HCT116 (cell line): ENCODE results near the gene CDH23. TPM values are rescaled to one million over a fixed set of nuclear protein-coding genes. Genes with fewer than 3 reads are reported as not detected.

ENCODE experiments used
- ATAC-seq: fragments of 200-7000 bp; cut with Tn5 transposase; 2 replicates; pipeline ENCODE4 v1.9.1; 2020; ENCODE audit warnings: mild to moderate bottlenecking, moderate library complexity
- BruUV-seq: library from RNA; stranded (reverse); fragments of 400-500 nt; replicated peaks from 2 replicates; lab custom pipeline; 2021; lab: Mats Ljungman, UMichigan
- CTCF ChIA-PET: fragments of 300-600 bp; sonication (Branson Sonifier 250); formaldehyde crosslinking; loops from one replicate; lab custom pipeline; 2021; ENCODE audit warnings: antibody characterized with exemption; lab: Charles Lee
- POLR2A ChIA-PET: fragments of 300-600, 350-600 bp; sonication (Branson Sonifier 250); formaldehyde crosslinking; loops from one replicate; lab custom pipeline; 2021; ENCODE audit warnings: antibody characterized with exemption; lab: Charles Lee
- RAD21 ChIA-PET, 2 experiments: fragments of 300-600 bp; sonication (Branson Sonifier 250); formaldehyde crosslinking; loops; one replicate each; lab custom pipeline; 2023; ENCODE audit warnings: low total read pairs in 2 of 2; ENCODE audit not compliant: uncharacterized antibody in 2 of 2, unreplicated experiment in 2 of 2, low non-redundant PET in 1 of 2; lab: Charles Lee
- DNase-seq: peaks from one replicate; pipeline ENCODE4 v3.0.0-alpha.2; 2010; ENCODE audit warnings: low read depth, low spot score
- H2AFZ ChIP-seq: fragments of 200-600 bp; shearing (Covaris generic), sonication (generic); 2 replicates; pipeline ENCODE4 v1.6.1; 2017; ENCODE audit warnings: low read depth, mixed run types, mixed read lengths, antibody characterized with exemption, low read length; ENCODE audit not compliant: poor library complexity, severe bottlenecking
- H3K27ac ChIP-seq: 2 replicates; pipeline ENCODE4 v1.5.1; 2012; ENCODE audit warnings: low read depth, low read length
- H3K27me3 ChIP-seq: fragments of 200-600 bp; sonication (generic); 2 replicates; pipeline ENCODE4 v1.6.1; 2016; ENCODE audit warnings: mixed run types, low read length, mixed read lengths; ENCODE audit not compliant: insufficient read depth
- H3K36me3 ChIP-seq, 2 experiments: fragments of 200-500 bp in 1 of 2; fragments of 200-600 bp in 1 of 2; sonication (Bioruptor generic) in 1 of 2; sonication (generic) in 1 of 2; 2 replicates each; pipeline versions ENCODE4 v1.5.1 to v1.6.1; 2014 to 2016; ENCODE audit warnings: low read length in 2 of 2, inconsistent platforms in 1 of 2, mixed read lengths in 1 of 2, mixed run types in 1 of 2; ENCODE audit not compliant: insufficient read depth in 2 of 2, control insufficient read depth in 1 of 2
- H3K4me1 ChIP-seq, 2 experiments: fragments of 200-600 bp in 1 of 2; sonication (generic) in 1 of 2; 2 replicates each; pipeline versions ENCODE4 v1.5.1 to v1.6.1; 2012 to 2017; ENCODE audit warnings: low read length in 2 of 2, inconsistent platforms in 1 of 2, mild to moderate bottlenecking in 1 of 2, mixed read lengths in 1 of 2, mixed run types in 1 of 2, moderate library complexity in 1 of 2; ENCODE audit not compliant: insufficient read depth in 2 of 2, control insufficient read depth in 1 of 2
- H3K4me2 ChIP-seq: fragments of 200-600 bp; sonication (generic); 2 replicates; pipeline ENCODE4 v1.6.1; 2017; ENCODE audit warnings: mixed run types, low read length, mixed read lengths
- H3K4me3 ChIP-seq, 2 experiments: fragments of 200-600 bp in 1 of 2; sonication (generic) in 1 of 2; replicated peaks in 1 of 2; 2 replicates each; pipeline ENCODE4 v1.5.1; 2011 to 2016; ENCODE audit warnings: low read length in 2 of 2, control low read depth in 1 of 2, low read depth in 1 of 2, mild to moderate bottlenecking in 1 of 2, mixed read lengths in 1 of 2, mixed run types in 1 of 2
- H3K79me2 ChIP-seq: fragments of 200-600 bp; sonication (generic); 2 replicates; pipeline ENCODE4 v1.6.1; 2017; ENCODE audit warnings: mild to moderate bottlenecking, mixed run types, low read length, moderate library complexity, mixed read lengths; ENCODE audit not compliant: insufficient read depth
- H3K9ac ChIP-seq: fragments of 200-600 bp; sonication (generic); 2 replicates; pipeline ENCODE4 v1.6.1; 2016; ENCODE audit warnings: low read length, mixed read lengths
- H3K9me2 ChIP-seq: fragments of 200-600 bp; sonication (generic), shearing (Covaris generic); 2 replicates; pipeline ENCODE4 v1.6.1; 2017; ENCODE audit warnings: mixed run types, mild to moderate bottlenecking, moderate library complexity; ENCODE audit not compliant: insufficient read depth
- H3K9me3 ChIP-seq, 2 experiments: fragments of 200-500 bp in 1 of 2; fragments of 200-600 bp in 1 of 2; sonication (Bioruptor generic) in 1 of 2; sonication (generic) in 1 of 2; 2 replicates each; pipeline ENCODE4 v1.6.1; 2014 to 2017; ENCODE audit warnings: low read length in 2 of 2, mixed read lengths in 2 of 2, inconsistent platforms in 1 of 2, low read depth in 1 of 2, mild to moderate bottlenecking in 1 of 2, mixed run types in 1 of 2, moderate library complexity in 1 of 2; ENCODE audit not compliant: control insufficient read depth in 1 of 2, insufficient read depth in 1 of 2
- H4K20me1 ChIP-seq: fragments of 200-600 bp; sonication (generic), shearing (Covaris generic); 2 replicates; pipeline ENCODE4 v1.6.1; 2017; ENCODE audit warnings: mixed run types, mild to moderate bottlenecking, moderate library complexity; ENCODE audit not compliant: insufficient read depth
- ATF3 ChIP-seq: IDR thresholded peaks from 2 replicates; pipeline ENCODE4 v1.6.1; 2012
- CBX3 ChIP-seq: IDR thresholded peaks from 2 replicates; pipeline ENCODE4 v1.6.1; 2012; ENCODE audit warnings: low read depth
- CEBPB ChIP-seq: IDR thresholded peaks from 2 replicates; pipeline ENCODE4 v1.6.1; 2012; ENCODE audit warnings: low read depth
- CTCF ChIP-seq, 3 experiments: fragments of 200-600 bp in 1 of 3; sonication (generic) in 1 of 3; IDR thresholded peaks in 2 of 3; conservative IDR thresholded peaks in 1 of 3; 2 replicates each; pipeline ENCODE4 v1.5.1; 2012 to 2017; ENCODE audit warnings: low read depth in 2 of 3, low read length in 2 of 3, antibody characterized with exemption in 1 of 3, borderline replicate concordance in 1 of 3, control low read depth in 1 of 3, mild to moderate bottlenecking in 1 of 3, mixed read lengths in 1 of 3, mixed run types in 1 of 3, moderate library complexity in 1 of 3; ENCODE audit not compliant: insufficient read depth in 1 of 3
- EGR1 ChIP-seq: IDR thresholded peaks from 2 replicates; pipeline ENCODE4 v1.6.1; 2012; ENCODE audit warnings: low read depth
- ELF1 ChIP-seq: IDR thresholded peaks from 2 replicates; pipeline ENCODE4 v1.6.1; 2012; ENCODE audit warnings: low read depth, borderline replicate concordance
- EZH2phosphoT487 ChIP-seq: fragments of 200-600 bp; IDR thresholded peaks from 2 replicates; pipeline ENCODE4 v1.6.1; 2018; ENCODE audit warnings: antibody characterized with exemption, borderline replicate concordance
- FOSL1 ChIP-seq: IDR thresholded peaks from 2 replicates; pipeline ENCODE4 v1.6.1; 2012; ENCODE audit warnings: low read depth
- JUND ChIP-seq: IDR thresholded peaks from 2 replicates; pipeline ENCODE4 v1.6.1; 2012
- SIN3A ChIP-seq: IDR thresholded peaks from 2 replicates; pipeline ENCODE4 v1.6.1; 2012; ENCODE audit warnings: low read depth
- YY1 ChIP-seq: IDR thresholded peaks from 2 replicates; pipeline ENCODE4 v1.6.1; 2011; ENCODE audit warnings: low read length, low read depth, moderate library complexity, mild to moderate bottlenecking; ENCODE audit not compliant: insufficient replicate concordance; ENCODE audit errors: extremely low read depth
- ZBTB33 ChIP-seq: IDR thresholded peaks from 2 replicates; pipeline ENCODE4 v1.6.1; 2011; ENCODE audit warnings: mild to moderate bottlenecking, low read length, moderate library complexity; ENCODE audit not compliant: insufficient replicate concordance; ENCODE audit errors: extremely low read depth
- ZFX ChIP-seq: fragments of 450-650 bp; IDR thresholded peaks from 2 replicates; pipeline ENCODE4 v1.6.1; 2017
- ZNF274 ChIP-seq: fragments of 200-500 bp; sonication (Bioruptor generic); IDR thresholded peaks from 2 replicates; pipeline ENCODE4 v1.6.1; 2014; ENCODE audit warnings: mild to moderate bottlenecking, low read depth, low read length, inconsistent platforms
- intact Hi-C: fragments of 100-400 bp; cut with micrococcal nuclease; formaldehyde crosslinking; loops from 2 replicates; pipeline ENCODE4 v1.10.0; 2022
- total RNA-seq: library from RNA; stranded (reverse); gene quantifications from one replicate; pipeline ENCODE4 v1.2.1, GENCODE V29; 2021; ENCODE audit not compliant: unreplicated experiment

Gene CDH23
- total RNA-seq, 1 experiment from 2014 or later, result not detected

GRCh38 chr10:71833451-71834342 lies 437.0 kb downstream of the CDH23 start:
- H3K4me2 ChIP-seq, result no peak overlapping the region
- H3K9me3 ChIP-seq, result no peaks in the 10 kb centered on the region
- peaks cover 17 to 18% of the 10 kb centered on the region in 2 experiments; a peak in 3 of 4 replicates for H3K36me3 ChIP-seq
- RAD21 ChIA-PET, result no interaction called here
- H2AFZ ChIP-seq, result no peak overlapping the region
- no peak for TF ChIP-seq EGR1
- intact Hi-C loops, result no loop called here
- no peak overlapping the region for H3K9ac ChIP-seq
- POLR2A ChIA-PET, result interaction anchor here (1.0 kb wide), 1 partner anchor 17 kb away, joined by 3 read pairs; the partner anchor contains the start of gene PSAP
- ATAC-seq (no peak), DNase-seq (no peak)
- peaks cover 8% of the 10 kb centered on the region; the same call in 1 of the 2 replicates for H4K20me1 ChIP-seq
- no peak overlapping the region for H3K4me3 ChIP-seq
- CTCF ChIA-PET, result interaction anchor here (1.5 kb wide), 1 partner anchor 63 kb away, joined by 4 read pairs; no protein-coding TSS in a partner anchor
- peaks cover 66% of the 10 kb centered on the region for H3K79me2 ChIP-seq
- no peak overlapping the region for H3K27ac ChIP-seq
- H3K9me2 ChIP-seq, result no peaks in the 10 kb centered on the region
- BruUV-seq, result no TSS peak
- H3K27me3 ChIP-seq, result no peaks in the 10 kb centered on the region
- peaks cover 14 to 28% of the 10 kb centered on the region in 2 experiments for H3K4me1 ChIP-seq

DNA sequence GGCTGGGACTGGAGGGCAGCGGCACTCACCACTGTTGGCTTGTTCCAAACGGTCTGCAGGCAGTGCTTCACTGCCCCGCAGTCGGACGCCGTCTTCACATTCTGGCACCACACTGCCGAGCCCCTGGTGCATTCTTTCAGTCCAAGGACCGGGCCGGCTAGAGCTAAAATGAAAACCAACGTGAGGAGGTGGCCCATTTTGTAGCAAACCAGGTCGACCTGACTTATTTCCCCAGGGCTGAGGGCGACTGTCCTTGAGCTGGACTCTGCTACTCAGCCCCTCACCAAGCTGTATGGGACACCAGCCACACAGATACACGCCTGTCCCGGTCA lies 437.6 kb downstream of the CDH23 start:
- Histone ChIP-seq H2AFZ (no peak overlapping the region), H3K4me3 (no peak overlapping the region), H3K9me3 (no peaks in the 10 kb centered on the region), H3K4me1 (peaks cover 14 to 32% of the 10 kb centered on the region in 2 experiments), H3K79me2 (peaks cover 69% of the 10 kb centered on the region), H3K9ac (no peak overlapping the region), H3K27me3 (no peaks in the 10 kb centered on the region), H3K27ac (no peak overlapping the region), H3K9me2 (no peaks in the 10 kb centered on the region), H3K4me2 (no peak overlapping the region), H4K20me1 (peaks cover 8% of the 10 kb centered on the region; the same call in 1 of the 2 replicates), H3K36me3 (peaks cover 12 to 14% of the 10 kb centered on the region in 2 experiments; a peak in 3 of 4 replicates)
- BruUV-seq, result no TSS peak
- ChIA-PET POLR2A (interaction anchor here (1.0 kb wide), 1 partner anchor 17 kb away, joined by 3 read pairs; the partner anchor contains the start of gene PSAP), CTCF (interaction anchor here (1.5 kb wide), 1 partner anchor 62 kb away, joined by 4 read pairs; no protein-coding TSS in a partner anchor), RAD21 (no interaction called here)
- TF ChIP-seq YY1 (no peak), SIN3A (no peak), CEBPB (no peak), ZFX (no peak), ZBTB33 (no peak), JUND (no peak), ATF3 (no peak), FOSL1 (no peak), ELF1 (no peak), EZH2phosphoT487 (no peak), CTCF (IDR thresholded peaks at IDR 0.05 in 2 of 3, conservative IDR thresholded peaks at IDR 0.05 in 1 of 3; ENCODE audit: borderline replicate concordance in 1 of 3, insufficient read depth in 1 of 3, low read depth in 2 of 3, low read length in 2 of 3) (no peak), CBX3 (no peak), ZNF274 (no peak)
- ATAC-seq (no peak), DNase-seq (no peak)
- intact Hi-C loops, result no loop called here
